HL-60 (cell line): ENCODE data around the gene LRRTM4.

Experiments
- CTCF ChIP-seq: IDR thresholded peaks from one replicate; pipeline ENCODE4 v1.5.1; 2011; ENCODE audit warnings: low read length, control low read depth, inconsistent platforms; ENCODE audit not compliant: insufficient read depth
- TF ChIP-seq, protein P1 (sequence below): IDR thresholded peaks from 2 replicates; pipeline ENCODE4 v1.6.1; 2012; ENCODE audit warnings: low read depth; ENCODE audit not compliant: insufficient replicate concordance

GRCh38 chr2:77054938-77055337 lies 467.2 kb downstream of the LRRTM4 start:
- no peak for TF ChIP-seq CTCF
- TF ChIP-seq, protein P1, sequence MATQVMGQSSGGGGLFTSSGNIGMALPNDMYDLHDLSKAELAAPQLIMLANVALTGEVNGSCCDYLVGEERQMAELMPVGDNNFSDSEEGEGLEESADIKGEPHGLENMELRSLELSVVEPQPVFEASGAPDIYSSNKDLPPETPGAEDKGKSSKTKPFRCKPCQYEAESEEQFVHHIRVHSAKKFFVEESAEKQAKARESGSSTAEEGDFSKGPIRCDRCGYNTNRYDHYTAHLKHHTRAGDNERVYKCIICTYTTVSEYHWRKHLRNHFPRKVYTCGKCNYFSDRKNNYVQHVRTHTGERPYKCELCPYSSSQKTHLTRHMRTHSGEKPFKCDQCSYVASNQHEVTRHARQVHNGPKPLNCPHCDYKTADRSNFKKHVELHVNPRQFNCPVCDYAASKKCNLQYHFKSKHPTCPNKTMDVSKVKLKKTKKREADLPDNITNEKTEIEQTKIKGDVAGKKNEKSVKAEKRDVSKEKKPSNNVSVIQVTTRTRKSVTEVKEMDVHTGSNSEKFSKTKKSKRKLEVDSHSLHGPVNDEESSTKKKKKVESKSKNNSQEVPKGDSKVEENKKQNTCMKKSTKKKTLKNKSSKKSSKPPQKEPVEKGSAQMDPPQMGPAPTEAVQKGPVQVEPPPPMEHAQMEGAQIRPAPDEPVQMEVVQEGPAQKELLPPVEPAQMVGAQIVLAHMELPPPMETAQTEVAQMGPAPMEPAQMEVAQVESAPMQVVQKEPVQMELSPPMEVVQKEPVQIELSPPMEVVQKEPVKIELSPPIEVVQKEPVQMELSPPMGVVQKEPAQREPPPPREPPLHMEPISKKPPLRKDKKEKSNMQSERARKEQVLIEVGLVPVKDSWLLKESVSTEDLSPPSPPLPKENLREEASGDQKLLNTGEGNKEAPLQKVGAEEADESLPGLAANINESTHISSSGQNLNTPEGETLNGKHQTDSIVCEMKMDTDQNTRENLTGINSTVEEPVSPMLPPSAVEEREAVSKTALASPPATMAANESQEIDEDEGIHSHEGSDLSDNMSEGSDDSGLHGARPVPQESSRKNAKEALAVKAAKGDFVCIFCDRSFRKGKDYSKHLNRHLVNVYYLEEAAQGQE, result peak; percentile 92
